IMR-90 (cell line): ENCODE results near the gene SLC25A21. TPM values are rescaled to one million over a fixed set of nuclear protein-coding genes. Genes with fewer than 3 reads are reported as not detected.

ENCODE experiments used
- ATAC-seq: fragments of 200-7000 bp; cut with Tn5 transposase; 2 replicates; pipeline ENCODE4 v1.9.1; 2020; ENCODE audit warnings: low read depth, mild to moderate bottlenecking, moderate library complexity
- BruUV-seq: library from RNA; stranded (reverse); fragments of 400-500 nt; replicated peaks from 2 replicates; lab custom pipeline; 2021; lab: Mats Ljungman, UMichigan
- CTCF ChIA-PET: fragments of 300-600 bp; formaldehyde crosslinking; extraction: SDS; loops from one replicate; lab custom pipeline; 2021; ENCODE audit warnings: antibody characterized with exemption; lab: Yijun Ruan, JAX
- POLR2A ChIA-PET: fragments of 300-600 bp; sonication (Branson Sonifier 250); formaldehyde crosslinking; loops from one replicate; lab custom pipeline; 2022; ENCODE audit warnings: antibody characterized with exemption; ENCODE audit not compliant: unreplicated experiment; lab: Charles Lee
- DNase-seq: peaks from one replicate; pipeline ENCODE4 v3.0.0; 2013
- H2AFZ ChIP-seq: replicated peaks from 2 replicates; pipeline ENCODE3; 2013; ENCODE audit warnings: low read length, mild to moderate bottlenecking; ENCODE audit not compliant: poor library complexity
- H2AK5ac ChIP-seq: 2 replicates; pipeline ENCODE4 v1.6.1; 2013; ENCODE audit warnings: low read depth, low read length, inconsistent platforms
- H2AK9ac ChIP-seq: replicated peaks from 2 replicates; pipeline ENCODE3; 2013; ENCODE audit warnings: mild to moderate bottlenecking, low read depth, low read length, moderate library complexity; ENCODE audit not compliant: poor library complexity
- H2BK120ac ChIP-seq: 2 replicates; pipeline ENCODE4 v1.6.1; 2013; ENCODE audit warnings: low read depth, low read length, inconsistent platforms
- H2BK15ac ChIP-seq: 3 replicates; pipeline ENCODE4 v1.6.1; 2013; ENCODE audit warnings: low read depth, low read length, inconsistent platforms
- H2BK20ac ChIP-seq: 2 replicates; pipeline ENCODE4 v1.6.1; 2013; ENCODE audit warnings: low read depth, mild to moderate bottlenecking, inconsistent platforms, low read length, moderate library complexity
- H2BK5ac ChIP-seq: 2 replicates; pipeline ENCODE4 v1.6.1; 2013; ENCODE audit warnings: mild to moderate bottlenecking, low read depth, low read length, inconsistent platforms; ENCODE audit not compliant: poor library complexity, severe bottlenecking
- H3K14ac ChIP-seq: replicated peaks from 2 replicates; pipeline ENCODE4 v1.6.1; 2013; ENCODE audit warnings: low read depth, low read length, inconsistent platforms
- H3K18ac ChIP-seq: 2 replicates; pipeline ENCODE4 v1.6.1; 2013; ENCODE audit warnings: low read depth, low read length, control low read depth
- H3K23ac ChIP-seq: 2 replicates; pipeline ENCODE4 v1.6.1; 2013; ENCODE audit warnings: low read depth, low read length, inconsistent platforms
- H3K27ac ChIP-seq: 2 replicates; pipeline ENCODE4 v1.5.1; 2013; ENCODE audit warnings: mild to moderate bottlenecking, control low read depth, low read length; ENCODE audit not compliant: insufficient read depth
- H3K27me3 ChIP-seq: 2 replicates; pipeline ENCODE4 v1.6.1; 2013; ENCODE audit warnings: low read length; ENCODE audit not compliant: control insufficient read depth, insufficient read depth
- H3K36me3 ChIP-seq: 2 replicates; pipeline ENCODE4 v1.6.1; 2013; ENCODE audit warnings: low read length, mixed read lengths; ENCODE audit not compliant: control insufficient read depth, insufficient read depth
- H3K4ac ChIP-seq: 2 replicates; pipeline ENCODE4 v1.6.1; 2013; ENCODE audit warnings: low read depth, low read length, inconsistent platforms
- H3K4me1 ChIP-seq: 2 replicates; pipeline ENCODE4 v1.6.1; 2013; ENCODE audit warnings: low read length, mixed read lengths; ENCODE audit not compliant: control insufficient read depth, insufficient read depth
- H3K4me2 ChIP-seq: 2 replicates; pipeline ENCODE4 v1.6.1; 2013; ENCODE audit warnings: low read depth, mild to moderate bottlenecking, control low read depth, low read length, moderate library complexity
- H3K4me3 ChIP-seq: 2 replicates; pipeline ENCODE4 v1.5.1; 2013; ENCODE audit warnings: low read depth, mild to moderate bottlenecking, control low read depth, low read length, moderate library complexity; ENCODE audit not compliant: insufficient read depth
- H3K56ac ChIP-seq: 2 replicates; pipeline ENCODE4 v1.6.1; 2013; ENCODE audit warnings: low read length, inconsistent platforms; ENCODE audit not compliant: insufficient read depth; ENCODE audit errors: extremely low read depth
- H3K79me1 ChIP-seq, 2 experiments: 2 replicates each; pipeline ENCODE4 v1.6.1; 2013; ENCODE audit warnings: low read length in 2 of 2, inconsistent platforms in 1 of 2, low read depth in 1 of 2
- H3K9ac ChIP-seq: 2 replicates; pipeline ENCODE4 v1.6.1; 2013; ENCODE audit warnings: low read depth, low read length, control low read depth
- H3K9me1 ChIP-seq: 2 replicates; pipeline ENCODE4 v1.6.1; 2013; ENCODE audit warnings: low read length, inconsistent platforms; ENCODE audit not compliant: insufficient read depth
- H3K9me3 ChIP-seq: 2 replicates; pipeline ENCODE4 v1.6.1; 2013; ENCODE audit warnings: low read length; ENCODE audit not compliant: control insufficient read depth, insufficient read depth
- H4K20me1 ChIP-seq: 2 replicates; pipeline ENCODE4 v1.6.1; 2013; ENCODE audit warnings: low read length, inconsistent platforms; ENCODE audit not compliant: insufficient read depth
- H4K5ac ChIP-seq: 2 replicates; pipeline ENCODE4 v1.6.1; 2013; ENCODE audit warnings: mild to moderate bottlenecking, low read depth, low read length, control low read depth
- H4K8ac ChIP-seq, 2 experiments: 2 replicates each; pipeline ENCODE4 v1.6.1; 2013; ENCODE audit warnings: low read depth in 2 of 2, low read length in 2 of 2, control low read depth in 1 of 2, inconsistent platforms in 1 of 2
- H4K91ac ChIP-seq: 2 replicates; pipeline ENCODE4 v1.6.1; 2013; ENCODE audit warnings: low read depth, low read length, inconsistent platforms; ENCODE audit not compliant: insufficient read depth
- POLR2A ChIP-seq: IDR thresholded peaks from 2 replicates; pipeline ENCODE4 v1.6.1; 2012; ENCODE audit warnings: mild to moderate bottlenecking, low read depth, low read length
- WGBS, 2 experiments: methylation state at CpG; one replicate each; pipeline versions ENCODE4 v1.1.5 to v1.1.7; 2013; ENCODE audit warnings: missing lambda C conversion rate in 2 of 2; ENCODE audit not compliant: insufficient read length in 1 of 2; ENCODE audit errors: extremely low coverage in 2 of 2; 5-methylcytosine and 5-hydroxymethylcytosine counted together
- dilution Hi-C: fragments of 300-500 bp; cut with HindIII; formaldehyde crosslinking; loops from one replicate; pipeline ENCODE4 v1.14.3; 2018; ENCODE audit warnings: low sequenced_read_pairs; ENCODE audit not compliant: unreplicated experiment
- in situ Hi-C: fragments of 300-500 bp; cut with MboI; formaldehyde crosslinking; loops from 3 replicates; pipeline ENCODE4 v1.14.3; 2019; ENCODE audit warnings: low sequenced_read_pairs, inconsistent platforms, mixed read lengths
- intact Hi-C: fragments of 100-400 bp; cut with micrococcal nuclease; formaldehyde crosslinking; loops from 2 replicates; pipeline ENCODE4 v1.10.0; 2022
- polyA plus RNA-seq, 3 experiments: library from polyadenylated mRNA; depleted of rRNA; stranded (reverse); fragments of >200 nt; gene quantifications; 2 replicates each; pipeline ENCODE4 v1.2.3, GENCODE V29; 2012; ENCODE audit warnings: low replicate concordance in 1 of 3
- total RNA-seq: library from RNA; depleted of rRNA; stranded (reverse); fragments of >200 nt; gene quantifications from 2 replicates; pipeline ENCODE4 v1.2.3, GENCODE V29; 2012

Gene SLC25A21
- total and polyA plus RNA-seq, 2 of the 4 experiments (the other 2 are of a cell fraction): 0.62 to 0.90 TPM

GRCh38 chr14:37186865-37187264 lies 14.5 kb upstream of the SLC25A21 start:
- 100% methylated on average over 1 of the region's 1 CpG; no CpG with 5 or more reads in 1 of the 2 experiments for WGBS, 2 experiments
- Histone ChIP-seq H3K14ac (no peak overlapping the region), H2BK120ac (no peak overlapping the region), H2BK15ac (no peak overlapping the region), H3K4me3 (no peak overlapping the region), H3K79me1 (no peaks in the 10 kb centered on the region), H4K20me1 (no peaks in the 10 kb centered on the region), H2AK9ac (no peak overlapping the region), H3K4me2 (no peak overlapping the region), H4K5ac (no peak overlapping the region), H2AK5ac (no peak overlapping the region), H3K23ac (no peak overlapping the region), H3K18ac (no peak overlapping the region), H4K8ac (no peak overlapping the region), H3K4me1 (no peaks in the 10 kb centered on the region), H2AFZ (no peak overlapping the region), H2BK20ac (no peak overlapping the region), H3K56ac (no peak overlapping the region), H2BK5ac (no peak overlapping the region), H3K4ac (no peak overlapping the region), H3K36me3 (no peaks in the 10 kb centered on the region), H3K9me3 (no peaks in the 10 kb centered on the region), H4K91ac (no peak overlapping the region), H3K9me1 (no peaks in the 10 kb centered on the region), H3K27ac (no peak overlapping the region), H3K27me3 (no peaks in the 10 kb centered on the region), H3K9ac (no peak overlapping the region)
- DNase-seq (no peak), ATAC-seq (no peak)
- in situ Hi-C loops (no loop called here), intact Hi-C loops (no loop called here), dilution Hi-C loops (no loop called here)
- ChIA-PET POLR2A (no interaction called here), CTCF (interaction anchor here (0.6 kb wide), 1 partner anchor 1705 kb away, joined by 3 read pairs; no protein-coding TSS in a partner anchor)
- no TSS peak for BruUV-seq
- TF ChIP-seq POLR2A: no peak
